A673 (cell line): ENCODE data around the gene CCDC137. TPM values are rescaled to one million over a fixed set of nuclear protein-coding genes. Genes with fewer than 3 reads are reported as not detected.

Experiments
- BruUV-seq: library from RNA; stranded (reverse); fragments of 400-500 nt; replicated peaks from 2 replicates; lab custom pipeline; 2021; lab: Mats Ljungman, UMichigan
- CTCF ChIA-PET: fragments of 300-600 bp; sonication (Branson Sonifier 250); formaldehyde crosslinking; loops from one replicate; lab custom pipeline; 2022; ENCODE audit warnings: antibody characterized with exemption; lab: Charles Lee
- POLR2A ChIA-PET: fragments of 300-600 bp; sonication (Branson Sonifier 250); formaldehyde crosslinking; loops from one replicate; lab custom pipeline; 2022; ENCODE audit warnings: antibody characterized with exemption; ENCODE audit not compliant: low non-redundant PET; lab: Charles Lee
- DNase-seq: peaks from one replicate; pipeline ENCODE4 v3.0.0-alpha.2; 2015; ENCODE audit warnings: low spot score
- H3K27ac ChIP-seq: fragments of 200-600 bp; sonication (generic); 2 replicates; pipeline ENCODE4 v1.5.1; 2016; ENCODE audit warnings: mixed run types, low read depth, mild to moderate bottlenecking, mixed read lengths, antibody characterized with exemption, low read length; ENCODE audit not compliant: poor library complexity, severe bottlenecking
- H3K27me3 ChIP-seq: fragments of 200-600 bp; sonication (generic); replicated peaks from 2 replicates; pipeline ENCODE4 v1.6.1; 2017; ENCODE audit warnings: mixed run types, low read depth, mild to moderate bottlenecking, mixed read lengths, antibody characterized with exemption, low read length; ENCODE audit not compliant: insufficient read depth, poor library complexity
- H3K36me3 ChIP-seq: fragments of 200-600 bp; sonication (generic); 2 replicates; pipeline ENCODE4 v1.6.1; 2016; ENCODE audit warnings: mixed run types, mild to moderate bottlenecking, mixed read lengths, antibody characterized with exemption, low read length; ENCODE audit not compliant: insufficient read depth, poor library complexity, severe bottlenecking
- H3K4me1 ChIP-seq: fragments of 200-600 bp; sonication (generic); 2 replicates; pipeline ENCODE4 v1.6.1; 2017; ENCODE audit warnings: mixed run types, mild to moderate bottlenecking, mixed read lengths, antibody characterized with exemption, low read length; ENCODE audit not compliant: insufficient read depth, poor library complexity, severe bottlenecking
- H3K4me3 ChIP-seq: fragments of 200-600 bp; sonication (generic); 2 replicates; pipeline ENCODE4 v1.5.1; 2016; ENCODE audit warnings: low read depth, mixed run types, mild to moderate bottlenecking, mixed read lengths, low read length; ENCODE audit not compliant: poor library complexity, severe bottlenecking
- H3K9me3 ChIP-seq: fragments of 200-600 bp; sonication (generic); 2 replicates; pipeline ENCODE4 v1.6.1; 2016; ENCODE audit warnings: mixed run types, low read depth, mild to moderate bottlenecking, mixed read lengths, antibody characterized with exemption, low read length; ENCODE audit not compliant: poor library complexity, severe bottlenecking
- CTCF ChIP-seq: fragments of 300-800, 200-600 bp; sonication (generic); conservative IDR thresholded peaks from 2 replicates; pipeline ENCODE4 v1.5.1; 2017; ENCODE audit warnings: low read depth, mild to moderate bottlenecking, antibody characterized with exemption, low read length, moderate library complexity, mixed read lengths
- EZH2 ChIP-seq: fragments of 200-600 bp; sonication (generic); IDR thresholded peaks from 2 replicates; pipeline ENCODE4 v1.6.1; 2017; ENCODE audit warnings: borderline replicate concordance, low read depth, mild to moderate bottlenecking, mixed read lengths, antibody characterized with exemption, low read length; ENCODE audit not compliant: poor library complexity, severe bottlenecking
- intact Hi-C: fragments of 100-400 bp; cut with micrococcal nuclease; formaldehyde crosslinking; loops from one replicate; pipeline ENCODE4 v1.10.0; 2022; ENCODE audit not compliant: unreplicated experiment
- total RNA-seq: library from RNA; stranded (reverse); gene quantifications from 2 replicates; pipeline ENCODE4 v1.2.3, GENCODE V29; 2021

Gene CCDC137
- total RNA-seq, 1 experiment from 2014 or later = 56.3 TPM

DNA sequence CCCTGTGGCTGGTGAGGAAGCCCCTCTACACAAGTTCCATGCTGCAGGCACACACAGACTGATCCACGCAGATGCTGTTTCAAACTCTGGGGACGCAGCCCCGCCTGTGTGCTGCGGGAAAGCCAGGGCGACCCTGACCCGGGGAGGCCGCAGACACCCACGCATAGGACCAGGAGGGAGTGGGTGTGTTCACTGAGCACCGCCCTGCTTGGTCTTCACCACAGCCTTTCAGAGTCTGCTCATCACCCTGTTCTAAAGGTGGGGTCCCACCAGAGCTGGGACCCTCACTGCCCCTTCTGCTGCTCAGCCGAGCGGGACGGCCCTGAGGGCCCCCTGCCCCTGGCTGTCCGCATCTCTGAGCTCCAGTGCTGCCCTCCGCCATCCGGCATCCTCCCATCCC lies 22.0 kb upstream of the CCDC137 start:
- Histone ChIP-seq H3K9me3 (no peaks in the 10 kb centered on the region), H3K4me1 (no peaks in the 10 kb centered on the region), H3K27me3 (peaks cover 6% of the 10 kb centered on the region), H3K4me3 (no peak overlapping the region), H3K36me3 (no peaks in the 10 kb centered on the region), H3K27ac (no peak overlapping the region)
- ChIA-PET CTCF (no interaction called here), POLR2A (no interaction called here)
- no TSS peak for BruUV-seq
- TF ChIP-seq EZH2 (no peak), CTCF (no peak)
- intact Hi-C loops = no loop called here
- DNase-seq = no peak

- TF ChIP-seq CTCF (no peak), EZH2 (no peak)
- H3K4me1 ChIP-seq = no peaks in the 10 kb centered on the region
- H3K9me3 ChIP-seq = no peaks in the 10 kb centered on the region
- H3K4me3 ChIP-seq = no peak overlapping the region
- intact Hi-C loops = no loop called here
- H3K27me3 ChIP-seq = peaks cover 6% of the 10 kb centered on the region
- H3K27ac ChIP-seq = no peak overlapping the region
- POLR2A ChIA-PET = no interaction called here
- BruUV-seq = no TSS peak
- no peak for DNase-seq
- CTCF ChIA-PET = no interaction called here
- no peaks in the 10 kb centered on the region for H3K36me3 ChIP-seq
Observed at GRCh38 chr17:81644976-81645952, 21.3 kb upstream of the CCDC137 start.

DNA sequence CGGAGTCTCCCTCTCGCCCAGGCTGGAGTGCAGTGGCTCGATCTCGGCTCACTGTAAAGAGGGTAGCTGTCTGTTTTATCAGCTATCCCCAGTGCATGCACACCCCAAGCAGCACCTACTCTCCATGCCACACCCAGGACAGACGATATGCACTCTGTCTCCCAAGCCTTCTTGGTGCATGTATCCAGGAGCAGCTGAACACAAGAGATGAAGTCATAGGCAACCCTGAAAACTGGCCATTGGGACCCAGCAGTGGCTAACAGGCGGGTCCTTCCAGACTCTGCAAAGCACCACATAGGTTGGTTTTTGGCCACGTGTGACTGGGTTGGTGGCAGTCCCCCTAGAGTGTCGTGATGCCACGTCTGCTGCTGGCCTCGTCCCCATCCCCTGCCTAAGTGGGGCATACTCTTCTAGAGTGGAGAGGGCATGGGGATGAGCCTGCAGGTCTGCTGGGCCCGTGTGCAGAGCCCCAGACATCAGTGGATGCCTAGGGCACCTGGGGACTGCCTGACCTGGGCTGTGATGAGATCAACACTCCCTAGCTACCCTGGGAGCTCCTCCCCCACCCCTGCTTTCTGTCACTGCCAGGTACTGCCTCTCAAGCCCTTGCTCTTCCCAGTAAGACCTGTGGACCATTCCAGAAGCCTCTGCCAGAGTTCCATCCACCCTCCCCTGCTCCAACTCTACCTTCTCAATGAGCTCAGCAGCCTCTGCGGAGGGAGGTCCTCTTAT lies 19.5 kb upstream of the CCDC137 start:
- DNase-seq = no peak
- ChIA-PET CTCF (no interaction called here), POLR2A (interaction anchor here (0.6 kb wide), 1 partner anchor 95 kb away, joined by 4 read pairs; the partner anchor contains the start of gene FAAP100)
- intact Hi-C loops = no loop called here
- Histone ChIP-seq H3K36me3 (no peaks in the 10 kb centered on the region), H3K27me3 (peaks cover 6% of the 10 kb centered on the region), H3K9me3 (no peaks in the 10 kb centered on the region), H3K4me3 (no peak overlapping the region), H3K27ac (no peak overlapping the region), H3K4me1 (no peaks in the 10 kb centered on the region)
- TF ChIP-seq CTCF (no peak), EZH2 (no peak)
- no TSS peak for BruUV-seq
